HG03175 (cell line): Measurements from ENCODE around the gene C10orf95.
"Not testable (repeated sequence)": the region's sequence is repeated elsewhere in the genome, so short reads cannot be mapped to it uniquely, and the experiment has no call there.

Experiments
- ATAC-seq: cut with Tn5 transposase; IDR thresholded peaks from one replicate; pipeline ENCODE4 v1.9.1; 2021; ENCODE audit warnings: mild to moderate bottlenecking, moderate library complexity; ENCODE audit not compliant: unreplicated experiment

The C10orf95 gene

DNA sequence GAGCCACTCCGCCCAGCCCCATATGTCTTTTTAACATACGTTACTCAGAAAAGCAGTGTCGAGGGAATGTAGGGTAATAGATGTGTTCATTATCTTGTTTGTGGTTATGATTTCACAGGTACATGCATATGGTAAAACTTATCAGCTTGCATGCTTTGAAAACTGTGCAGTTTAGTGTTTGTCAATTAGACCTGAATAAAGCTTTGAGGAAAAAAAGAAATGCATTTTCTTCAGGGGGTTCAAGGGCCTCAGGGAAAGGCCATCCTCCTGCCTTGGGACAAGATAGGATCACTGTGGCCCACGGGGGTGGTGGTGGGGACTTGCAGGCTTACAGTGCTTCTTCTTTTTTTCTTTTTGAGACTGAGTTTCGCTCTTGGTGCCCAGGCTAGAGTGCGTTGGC lies 16.0 kb upstream of the C10orf95 start:
- no peak for ATAC-seq

GRCh38 chr10:102465466-102465865 lies 14.1 kb upstream of the C10orf95 start:
- no peak for ATAC-seq

DNA sequence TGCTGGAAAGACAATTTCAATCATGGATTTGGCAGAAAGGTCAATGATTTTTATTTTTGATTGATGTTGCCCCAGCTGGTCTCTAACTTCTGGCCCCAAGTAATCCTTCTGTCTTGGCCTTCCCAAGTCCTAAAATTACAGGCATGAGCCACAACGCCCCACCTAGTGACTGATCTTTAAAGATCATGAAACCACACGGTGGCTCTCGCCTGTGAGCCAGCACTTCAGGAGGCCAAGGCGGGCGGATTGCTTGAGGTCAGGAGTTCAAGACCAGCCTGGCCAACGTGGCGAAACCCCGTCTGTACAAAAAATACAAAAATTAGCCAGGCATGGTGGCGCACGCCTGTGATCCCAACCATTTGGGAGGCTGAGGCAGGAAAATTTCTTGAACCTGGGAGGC lies 12.6 kb upstream of the C10orf95 start:
- ATAC-seq = no peak

DNA sequence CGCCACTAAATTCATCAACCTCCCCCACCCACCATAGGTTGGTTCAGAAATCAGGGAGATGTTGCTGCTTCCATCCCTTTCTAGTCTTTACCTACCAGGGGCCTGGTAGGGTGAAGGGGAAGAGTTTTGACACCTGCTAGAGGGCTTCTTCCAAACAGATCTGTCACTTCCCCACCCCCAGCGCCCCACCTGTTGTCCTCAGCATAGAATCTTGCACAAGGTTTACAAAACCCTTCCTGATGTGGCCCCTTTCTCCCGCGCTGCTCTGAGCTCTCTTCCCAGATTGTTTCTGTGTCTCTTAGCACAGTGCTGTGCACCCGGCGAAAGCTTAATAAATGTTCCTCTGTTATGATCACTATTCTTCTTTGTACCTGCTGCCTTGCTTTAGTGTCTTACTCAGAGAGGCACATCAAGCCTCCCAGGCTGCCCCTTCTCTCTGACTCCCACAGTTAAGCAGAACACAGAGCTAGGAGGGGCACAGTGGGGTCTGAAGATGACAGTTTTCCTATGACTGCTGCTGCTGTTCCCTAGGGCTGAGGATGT lies 11.2 kb upstream of the C10orf95 start:
- no peak for ATAC-seq

DNA sequence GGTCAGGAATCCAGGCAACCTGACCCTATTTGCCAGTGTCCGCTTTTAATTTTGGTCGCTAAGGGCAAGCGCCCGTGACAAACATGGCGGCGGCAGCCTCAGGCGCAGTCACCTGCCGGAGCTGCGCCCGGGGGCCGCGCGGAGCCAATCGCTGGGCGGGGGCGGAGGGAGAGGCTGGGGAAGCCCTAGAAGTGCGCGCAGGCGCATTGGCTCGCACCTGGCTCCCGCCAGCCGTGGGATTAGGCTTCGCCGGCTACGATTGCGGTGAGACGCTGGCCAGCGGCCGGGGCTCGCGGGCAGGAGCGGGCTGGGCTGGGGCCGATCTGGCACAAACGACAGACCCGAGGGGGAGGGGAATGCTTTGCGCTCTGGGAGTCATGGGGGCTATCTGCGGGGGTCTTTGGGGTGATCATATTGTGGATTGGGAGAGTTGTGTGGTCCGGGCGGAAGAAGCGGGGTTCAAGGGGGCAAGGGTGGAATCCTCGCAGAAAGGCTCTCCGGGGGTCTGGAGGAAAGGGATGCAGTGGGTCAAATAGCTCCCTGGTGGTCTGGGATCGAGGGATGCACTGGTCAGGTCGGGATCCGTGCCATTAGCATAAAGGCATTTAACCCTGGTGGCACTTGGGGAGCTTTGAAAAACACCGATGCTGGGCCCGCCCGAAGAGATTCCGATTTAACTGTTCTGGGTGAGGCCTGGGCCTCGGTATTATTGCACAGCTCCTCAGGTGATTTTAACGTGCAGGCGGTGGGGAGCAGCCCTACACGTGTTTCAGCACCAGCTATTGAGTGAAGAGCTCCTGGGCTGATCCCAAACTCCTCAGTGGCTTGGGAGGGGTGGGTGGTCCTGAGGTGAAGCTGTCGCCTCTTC lies 10.1 kb upstream of the C10orf95 start:
- ATAC-seq = peak; percentile 86

GRCh38 chr10:102460836-102461186 lies 9.5 kb upstream of the C10orf95 start:
- ATAC-seq = peak; percentile 27

DNA sequence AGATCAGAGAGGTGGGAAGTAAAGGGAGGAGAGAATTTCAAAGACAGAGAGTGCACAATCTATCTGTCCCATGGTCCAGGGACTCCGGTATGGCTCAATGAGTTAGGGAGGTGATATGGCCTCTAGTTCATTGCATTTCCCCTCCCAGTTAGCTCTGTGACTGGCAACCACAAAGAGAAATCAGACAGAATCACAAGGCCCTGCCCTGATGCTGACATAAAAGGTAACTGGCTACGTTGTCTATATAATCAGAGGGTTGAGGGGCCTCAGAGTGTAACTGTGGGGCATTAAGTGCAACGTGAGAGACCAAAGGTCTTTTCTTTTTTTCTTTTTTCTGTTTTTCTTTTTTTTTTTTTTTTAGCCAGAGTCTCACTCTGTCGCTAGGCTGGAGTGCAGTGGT lies 7.3 kb upstream of the C10orf95 start:
- no peak for ATAC-seq

DNA sequence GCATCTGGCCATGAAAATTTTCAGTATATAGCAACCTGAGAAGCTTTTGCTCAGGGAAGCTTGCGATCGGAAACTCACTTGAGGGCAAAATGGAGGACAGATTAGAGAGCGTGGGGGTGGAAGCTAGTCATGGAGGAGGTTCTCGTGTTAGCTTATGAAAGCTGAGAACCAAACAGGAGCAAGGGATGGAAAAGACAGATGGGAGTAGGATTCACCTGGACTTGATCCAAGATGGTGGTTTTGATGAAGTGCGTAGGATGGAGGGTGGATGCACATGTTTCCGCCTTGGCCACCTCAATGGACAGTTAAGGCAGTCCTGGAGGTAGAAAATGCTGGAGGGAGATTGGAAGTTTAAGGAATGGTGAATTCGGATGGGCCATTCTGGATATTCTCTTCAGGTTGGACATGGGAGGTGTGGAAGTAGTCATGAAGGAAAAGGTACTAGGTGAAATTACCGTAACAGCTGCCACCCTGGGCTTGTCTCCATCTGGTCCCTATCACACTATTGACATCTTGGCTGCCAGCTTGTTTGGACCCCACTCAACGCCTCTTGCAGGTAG lies 6.3 kb upstream of the C10orf95 start:
- ATAC-seq = no peak

DNA sequence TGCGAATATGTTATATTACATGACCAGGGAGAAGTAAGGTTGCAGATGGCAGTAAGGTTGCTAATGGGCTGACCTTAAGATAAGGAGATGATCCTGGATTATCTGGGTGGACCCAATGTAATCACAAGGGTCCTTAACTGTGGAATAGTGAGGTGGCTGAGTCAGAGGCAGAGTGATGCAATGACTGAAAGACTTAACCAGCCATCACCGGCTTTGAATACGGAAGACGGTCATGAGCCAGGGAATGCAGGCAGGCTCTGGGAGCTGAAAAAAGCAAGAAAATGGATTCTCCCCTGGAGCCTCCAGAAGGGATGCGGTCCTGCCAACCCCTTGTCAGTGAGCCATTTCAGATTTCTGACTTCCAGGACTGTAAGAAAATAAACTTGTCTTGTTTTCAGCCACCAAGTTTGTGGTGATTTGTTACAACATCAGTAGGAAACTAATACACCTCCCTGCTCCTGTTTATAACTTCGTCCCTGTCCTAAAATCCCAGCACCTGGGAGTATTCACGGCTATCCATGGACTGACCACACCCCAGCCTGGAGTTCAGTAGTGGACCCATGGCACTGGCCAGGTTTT lies 4.6 kb upstream of the C10orf95 start:
- ATAC-seq = no peak

- ATAC-seq = not testable (repeated sequence)
These were observed 3.5 kb upstream of the C10orf95 start for GRCh38 chr10:102454662-102455487.

- no peak for ATAC-seq
These were observed 2.2 kb upstream of the C10orf95 start for GRCh38 chr10:102453502-102453901.

DNA sequence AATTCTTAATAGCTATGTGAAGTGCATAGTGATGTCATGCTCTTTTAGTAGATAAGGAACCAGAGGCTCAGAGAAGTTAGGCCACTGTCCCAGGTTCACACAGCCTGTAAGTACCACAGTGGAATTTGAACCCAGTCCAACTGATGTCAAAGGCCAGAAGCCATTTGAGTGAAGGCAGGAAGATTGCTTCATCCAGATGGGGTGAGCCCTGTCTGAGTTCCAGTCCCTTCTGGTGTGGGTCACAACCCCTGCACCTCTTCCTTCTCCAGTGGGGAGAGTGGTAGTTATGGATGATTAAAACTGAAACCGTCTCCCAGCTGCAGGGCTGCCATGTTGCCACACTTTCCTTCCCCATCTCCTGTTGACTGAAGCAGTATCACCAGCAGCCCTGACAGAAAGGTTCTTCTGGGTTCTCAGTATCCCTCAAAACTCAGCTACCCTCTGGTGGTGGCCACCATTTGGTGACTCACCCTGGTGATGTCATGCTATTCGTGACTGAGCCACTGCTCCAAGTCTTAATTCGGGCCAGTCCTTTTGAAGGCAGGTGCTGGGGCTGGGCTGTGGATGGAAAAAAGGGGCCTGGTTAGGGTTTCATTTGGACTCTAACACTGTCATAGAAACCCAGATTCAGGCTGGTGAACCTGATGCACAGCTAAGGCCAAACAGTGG lies 1.5 kb upstream of the C10orf95 start:
- no peak for ATAC-seq

DNA sequence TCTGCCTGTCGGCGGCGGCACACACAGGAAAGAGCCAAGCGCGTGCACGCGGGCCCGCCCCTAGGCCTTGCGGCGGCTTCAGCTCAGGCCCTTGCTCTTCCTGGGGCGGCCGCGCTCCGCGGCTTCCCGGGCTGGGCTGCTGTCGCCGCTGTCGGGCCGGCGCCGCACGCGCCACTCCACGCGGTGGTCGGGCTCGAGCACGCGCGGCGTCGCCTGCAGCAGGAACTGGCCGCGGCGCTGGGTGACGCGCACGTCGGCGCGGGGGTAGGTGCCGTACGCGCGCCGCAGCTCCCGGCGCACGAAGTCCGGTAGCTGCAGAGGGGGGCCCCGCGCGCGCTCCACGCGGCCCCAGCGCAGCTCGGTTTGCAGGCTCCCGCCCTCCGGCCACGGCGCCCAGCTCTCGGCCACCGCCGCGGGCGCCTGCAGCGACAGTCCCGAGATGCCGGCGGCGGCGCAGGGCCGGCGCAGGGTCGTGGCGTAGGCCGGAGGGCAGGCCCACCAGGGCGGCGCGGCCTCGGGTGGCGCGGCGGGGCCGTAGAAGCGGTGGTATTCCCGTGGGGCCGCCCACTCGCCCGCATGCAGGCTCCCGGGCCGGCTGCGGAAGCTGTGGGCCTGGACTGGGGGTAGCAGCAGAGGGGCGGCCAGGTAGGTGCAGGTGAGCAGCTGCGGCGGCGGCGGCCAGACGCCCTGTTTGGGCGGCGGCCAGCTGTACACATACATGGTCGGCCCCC lies 804 bp downstream of the C10orf95 start:
- ATAC-seq = peak; percentile 79

DNA sequence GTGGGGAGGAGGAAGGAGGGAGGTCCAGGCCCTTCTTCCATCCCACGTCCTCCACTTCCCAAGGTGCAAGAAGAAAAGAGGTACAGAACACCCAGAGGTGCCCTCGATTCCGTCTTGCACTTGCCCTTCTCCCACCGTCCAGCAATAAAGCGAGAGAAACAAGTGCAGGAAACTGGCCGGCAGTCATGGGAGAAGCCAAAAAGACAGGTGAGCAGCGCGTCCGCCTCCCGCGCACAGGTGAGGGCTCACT lies 1.3 kb downstream of the C10orf95 start:
- no peak for ATAC-seq

GRCh38 chr10:102449321-102450123 lies 1.8 kb downstream of the C10orf95 start:
- ATAC-seq = peak; percentile 57

GRCh38 chr10:102444851-102445250 lies 6.5 kb downstream of the C10orf95 start:
- no peak for ATAC-seq

DNA sequence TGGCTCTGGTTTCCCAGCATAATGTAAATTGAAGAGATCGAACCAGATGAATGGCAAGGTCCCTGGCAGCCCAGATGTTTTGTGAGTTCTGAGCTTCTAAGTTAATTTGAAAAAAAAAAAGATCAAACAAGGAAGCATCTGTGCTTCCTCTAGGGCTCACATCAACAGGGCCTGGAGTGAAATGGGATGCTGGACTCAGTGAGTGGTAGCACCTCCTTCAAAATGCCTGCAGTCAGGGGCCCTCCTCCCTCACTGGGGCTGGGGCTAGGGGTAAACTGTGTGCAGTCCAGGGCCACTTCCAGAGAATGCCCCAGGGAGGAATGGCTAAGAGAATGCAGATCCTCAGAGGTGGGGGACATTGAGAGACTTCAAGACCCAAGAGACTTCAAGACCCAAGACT lies 13.0 kb downstream of the C10orf95 start:
- ATAC-seq = no peak

- no peak for ATAC-seq
These were observed 13.8 kb downstream of the C10orf95 start for GRCh38 chr10:102437515-102437914.

- no peak for ATAC-seq
These were observed 15.0 kb downstream of the C10orf95 start for GRCh38 chr10:102436312-102436711.
